GM12875 (cell line): Measurements from ENCODE around the gene GLRX2.

Experiments used
- H3K4me3 ChIP-seq: one replicate; pipeline ENCODE4 v1.5.1; 2011; ENCODE audit warnings: low read depth, low read length, control low read depth
- CTCF ChIP-seq: IDR thresholded peaks from 2 replicates; pipeline ENCODE4 v1.5.1; 2011; ENCODE audit warnings: low read depth, mild to moderate bottlenecking, control low read depth, inconsistent platforms, low read length, moderate library complexity, borderline replicate concordance; ENCODE audit not compliant: insufficient read depth

Gene GLRX2

DNA sequence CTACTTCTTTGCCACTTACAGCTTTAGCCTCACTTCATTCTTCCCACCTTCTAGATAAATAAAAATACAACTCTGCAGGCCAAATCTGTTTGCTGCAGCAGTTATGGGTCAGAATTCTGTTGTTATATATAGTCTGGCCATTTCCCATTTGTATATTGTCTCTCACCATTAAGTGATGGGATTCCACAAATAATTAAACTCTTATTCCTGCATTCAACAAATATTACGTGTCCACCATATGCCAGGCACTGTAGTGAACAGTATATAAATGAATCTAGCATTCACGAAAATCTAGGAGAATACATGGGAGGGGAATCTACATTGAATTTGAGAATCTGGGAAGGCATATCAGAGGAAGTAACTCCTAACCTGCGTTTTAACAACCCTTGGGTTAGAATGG lies 5.7 kb upstream of the GLRX2 start:
- no peak overlapping the region for H3K4me3 ChIP-seq
- TF ChIP-seq CTCF = no peak

- TF ChIP-seq CTCF = no peak
- H3K4me3 ChIP-seq = no peak overlapping the region
These were observed 5.0 kb upstream of the GLRX2 start for GRCh38 chr1:193110246-193110645.

DNA sequence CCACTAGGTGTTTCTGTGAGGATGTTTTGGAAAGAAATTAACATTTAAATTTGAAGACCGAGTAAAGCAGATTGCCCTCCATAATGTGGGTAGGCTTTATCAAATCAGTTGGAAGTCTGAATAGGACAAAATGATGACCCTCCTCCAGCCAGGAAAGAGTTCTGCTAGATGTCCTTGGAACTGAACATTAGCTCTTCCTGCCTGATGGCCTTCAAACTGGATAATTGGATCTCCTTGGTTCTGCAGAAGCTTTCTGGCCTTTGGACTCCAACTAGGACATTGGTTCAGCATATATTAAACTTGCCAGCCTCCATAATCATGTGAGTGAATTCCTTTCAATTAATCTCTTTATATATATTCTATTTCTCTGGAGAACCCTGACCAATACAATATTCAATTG lies 4.4 kb upstream of the GLRX2 start:
- H3K4me3 ChIP-seq = no peak overlapping the region
- TF ChIP-seq CTCF = no peak

DNA sequence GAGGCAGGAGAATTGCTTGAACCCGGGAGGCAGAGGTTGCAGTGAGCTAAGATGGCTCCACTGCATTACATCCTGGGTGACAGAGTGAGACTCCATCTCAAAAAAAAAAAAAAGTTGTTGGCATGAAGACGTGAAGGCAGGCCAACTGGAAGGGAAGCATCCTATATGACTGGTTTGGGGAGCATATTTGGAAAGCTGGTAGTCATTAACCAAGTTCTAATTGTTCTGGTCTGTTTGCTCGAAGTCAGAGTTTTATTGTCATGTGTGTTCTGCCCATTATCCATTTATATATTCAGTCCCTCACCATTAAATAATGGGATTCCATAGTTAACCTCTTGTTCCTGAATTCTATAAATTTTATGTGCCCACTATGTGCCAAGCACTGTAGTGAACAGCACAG lies 3.3 kb upstream of the GLRX2 start:
- no peak for TF ChIP-seq CTCF
- no peak overlapping the region for H3K4me3 ChIP-seq

GRCh38 chr1:193105821-193106177 lies 585 bp upstream of the GLRX2 start:
- no peak for TF ChIP-seq CTCF
- peak overlapping the region; percentile 82 for H3K4me3 ChIP-seq

GRCh38 chr1:193104502-193104906 lies 710 bp downstream of the GLRX2 start:
- H3K4me3 ChIP-seq = peak overlapping the region; percentile 82
- TF ChIP-seq CTCF = no peak

DNA sequence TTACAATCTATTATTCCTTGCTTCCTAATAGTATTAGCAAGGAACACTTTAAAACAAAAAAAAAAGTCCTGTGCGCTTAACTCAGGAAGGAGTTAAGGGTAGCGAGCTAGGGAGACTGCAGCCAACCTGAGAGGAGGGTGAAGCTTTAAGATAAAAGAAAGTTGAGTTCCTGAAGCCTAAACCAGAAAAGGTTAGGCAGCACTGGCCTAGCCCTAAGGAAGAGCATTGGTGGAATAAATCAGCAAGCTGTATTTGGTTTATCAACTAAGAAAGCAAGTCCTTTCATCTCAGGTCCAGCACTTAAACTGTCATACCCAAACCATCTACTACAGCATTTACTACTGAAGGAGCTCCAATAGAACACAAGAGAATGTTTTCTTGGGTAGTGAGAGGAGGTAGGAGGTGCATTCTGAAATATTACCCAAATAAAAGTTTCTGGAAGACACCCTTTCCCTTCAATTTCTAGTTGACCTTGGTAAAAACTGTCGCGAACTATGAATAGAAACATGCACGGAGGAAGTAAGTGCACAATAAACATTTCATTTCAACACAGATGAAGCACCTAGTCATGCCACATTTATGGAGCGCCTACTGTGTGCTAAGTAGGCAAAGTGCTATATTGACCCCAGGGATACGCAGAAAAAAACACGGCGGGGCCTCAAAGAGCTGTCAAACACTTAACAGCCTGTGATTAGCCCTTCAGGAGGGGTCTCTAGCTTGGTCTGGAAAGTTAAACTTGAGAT lies 1.3 kb downstream of the GLRX2 start:
- TF ChIP-seq CTCF = no peak
- H3K4me3 ChIP-seq = peak overlapping the region; percentile 82
